NT2/D1 (cell line): ENCODE data around the gene TESMIN.

Experiments used
- YY1 ChIP-seq: IDR thresholded peaks from 2 replicates; pipeline ENCODE4 v1.6.1; 2011; ENCODE audit not compliant: insufficient read length, insufficient read depth
- ZNF274 ChIP-seq: IDR thresholded peaks from 2 replicates; pipeline ENCODE4 v1.6.1; 2011; ENCODE audit warnings: mild to moderate bottlenecking, low read depth, low read length

DNA sequence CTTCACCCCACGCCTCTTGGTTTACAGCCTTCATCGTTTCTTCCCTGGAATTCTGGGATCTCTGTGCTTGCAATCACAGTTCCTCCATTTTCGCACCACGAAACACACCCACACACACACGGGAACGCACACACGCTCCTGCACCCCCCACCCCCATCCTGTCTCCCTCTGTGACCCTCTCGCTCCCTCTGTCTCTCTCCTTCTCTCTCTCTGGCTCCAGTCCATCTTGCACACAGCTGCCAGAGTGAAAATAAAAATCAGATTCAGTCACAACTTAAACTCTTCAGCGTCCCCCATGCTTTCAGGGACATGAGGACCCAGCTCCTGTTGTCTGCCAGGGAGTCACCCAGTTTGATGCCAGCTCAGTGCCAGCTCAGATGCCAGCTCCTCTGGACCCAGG lies 64.0 kb downstream of the TESMIN start:
- TF ChIP-seq YY1 (no peak), ZNF274 (no peak)
